Breast epithelium (tissue), 4 donors: Measurements from ENCODE around the gene ERV3-1. TPM values are rescaled to one million over a fixed set of nuclear protein-coding genes. Genes with fewer than 3 reads are reported as not detected.
"Not testable (repeated sequence)": the region's sequence is repeated elsewhere in the genome, so short reads cannot be mapped to it uniquely, and the experiment has no call there.

ENCODE experiments used
- DNase-seq, 2 donors: peaks; one replicate each; pipeline ENCODE4 v3.0.0-alpha.2; 2019; ENCODE audit warnings: low spot score in 2 of 2
- H3K27ac ChIP-seq, 2 donors: fragments of 200-600 bp; sonication (generic) in 1 of 2; one replicate each; pipeline ENCODE4 v1.5.1; 2016 to 2019; ENCODE audit warnings: mild to moderate bottlenecking in 1 of 2
- H3K27me3 ChIP-seq, 2 donors: fragments of 200-600 bp; sonication (generic) in 1 of 2; one replicate each; pipeline versions ENCODE4 v1.5.1 to v1.6.0; 2017 to 2019; ENCODE audit warnings: control low read depth in 1 of 2, mild to moderate bottlenecking in 1 of 2
- H3K36me3 ChIP-seq: fragments of 200-600 bp; one replicate; pipeline ENCODE4 v1.5.1; 2019
- H3K4me1 ChIP-seq, 2 donors: fragments of 200-600 bp; sonication (generic); one replicate each; pipeline ENCODE4 v1.5.1; 2016 to 2019; ENCODE audit warnings: control low read depth in 1 of 2
- H3K4me3 ChIP-seq, 3 donors: fragments of 200-600 bp; sonication (generic); 1 replicate in 2 of 3; 2 replicates in 1 of 3; pipeline ENCODE4 v1.5.1; 2016 to 2019; ENCODE audit warnings: mild to moderate bottlenecking in 3 of 3, moderate library complexity in 2 of 3
- H3K9me3 ChIP-seq, 2 donors: fragments of 200-600 bp; sonication (generic) in 1 of 2; one replicate each; pipeline ENCODE4 v1.5.1; 2016 to 2019; ENCODE audit warnings: control low read depth in 1 of 2
- CTCF ChIP-seq, 3 donors: fragments of 450-650 bp; IDR thresholded peaks; one replicate each; pipeline ENCODE4 v1.5.1; 2016 to 2017; ENCODE audit warnings: antibody characterized with exemption in 3 of 3, mild to moderate bottlenecking in 3 of 3, moderate library complexity in 3 of 3
- POLR2A ChIP-seq: fragments of 450-650 bp; IDR thresholded peaks from one replicate; pipeline ENCODE4 v1.6.1; 2016; ENCODE audit warnings: antibody characterized with exemption, mild to moderate bottlenecking, moderate library complexity
- POLR2AphosphoS5 ChIP-seq, 3 donors: sonication (generic); formaldehyde crosslinking; IDR thresholded peaks; one replicate each; pipeline ENCODE4 v1.6.1; 2017; ENCODE audit warnings: antibody characterized with exemption in 3 of 3
- intact Hi-C: fragments of 100-400 bp; cut with DNase I; formaldehyde crosslinking; loops from one replicate; pipeline ENCODE4 v1.15.1; 2023; ENCODE audit warnings: low total_unique reads
- total RNA-seq, 3 donors: library from RNA; depleted of rRNA; stranded (reverse); fragments of >200 nt; gene quantifications; one replicate each; pipeline ENCODE4 v1.1.0, GENCODE V29; 2016

The ERV3-1 gene
- total RNA-seq, 3 donors from 2014 or later = 52.4 to 92.8 (median 66.9) TPM

- Histone ChIP-seq H3K27me3 (no peaks in the 10 kb centered on the region), H3K9me3 (no peaks in the 10 kb centered on the region), H3K4me1 (peaks cover 0 to 6% of the 10 kb centered on the region in 2 donors), H3K27ac (peak overlapping the region; percentile 86 to 90), H3K4me3 (peak overlapping the region; percentile 76 to 89 (median 81)), H3K36me3 (no peaks in the 10 kb centered on the region)
- TF ChIP-seq POLR2AphosphoS5 (IDR thresholded peaks at IDR 0.05) (no peak), CTCF (IDR thresholded peaks at IDR 0.05) (no peak), POLR2A (no peak)
- intact Hi-C loops = loop anchor here (5.0 kb wide), 1 partner anchor 36 kb away; no protein-coding TSS in a partner anchor
- DNase-seq = peak; percentile 91 to 92
These were observed 31.5 kb upstream of the ERV3-1 start for GRCh38 chr7:65037740-65038688.

DNA sequence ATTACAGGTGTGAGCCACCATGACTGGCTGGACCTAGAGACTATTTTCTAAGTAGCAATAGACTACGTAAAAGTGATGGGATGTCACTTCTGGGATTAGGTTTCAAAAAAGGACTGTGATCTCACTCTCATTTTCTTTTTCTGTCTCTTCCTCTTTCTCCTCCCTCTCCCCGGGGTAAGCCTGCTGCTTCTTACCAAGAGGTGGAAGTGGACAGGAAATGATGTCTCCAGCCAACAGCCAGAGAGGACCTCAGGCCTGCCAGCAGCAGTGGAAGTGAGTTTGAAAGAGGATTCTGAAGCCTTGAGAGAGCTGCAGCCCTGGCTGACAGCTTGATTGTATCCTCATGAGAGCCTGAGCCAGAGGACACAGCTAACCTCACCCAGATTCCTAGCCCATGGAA lies 30.0 kb upstream of the ERV3-1 start:
- DNase-seq, H3K36me3 ChIP-seq, H3K4me3 ChIP-seq, H3K27me3 ChIP-seq, H3K4me1 ChIP-seq, H3K9me3 ChIP-seq: not testable (repeated sequence)
- H3K27ac ChIP-seq = peak overlapping the region in 1 of 2 donors; percentile 58
- intact Hi-C loops = loop anchor here (5.0 kb wide), 1 partner anchor 34 kb away; no protein-coding TSS in a partner anchor

DNA sequence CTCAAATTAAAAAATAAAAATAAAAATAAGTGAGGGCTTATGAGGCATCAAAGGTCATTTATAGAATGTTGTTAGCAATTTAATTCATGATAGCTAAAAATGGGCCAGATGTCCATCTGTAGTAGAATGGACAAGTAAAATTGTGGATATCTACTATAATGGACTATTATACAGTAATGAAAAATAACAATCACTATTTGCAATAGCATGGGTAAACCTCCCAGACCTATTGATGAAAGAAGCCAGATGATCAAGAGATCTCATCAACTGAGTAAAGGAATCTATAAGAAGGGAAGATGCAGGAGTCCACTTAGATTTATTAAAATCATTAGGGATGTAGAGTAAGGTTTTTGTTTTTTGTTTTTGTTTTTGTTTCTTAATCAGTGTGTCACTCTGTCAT lies 29.0 kb upstream of the ERV3-1 start:
- intact Hi-C loops = loop anchor here (5.0 kb wide), 1 partner anchor 33 kb away; no protein-coding TSS in a partner anchor
- DNase-seq = not testable (repeated sequence)

GRCh38 chr7:65034120-65034782 lies 27.8 kb upstream of the ERV3-1 start:
- intact Hi-C loops, H3K27ac ChIP-seq, H3K27me3 ChIP-seq, H3K9me3 ChIP-seq, H3K36me3 ChIP-seq, H3K4me1 ChIP-seq, DNase-seq, H3K4me3 ChIP-seq: not testable (repeated sequence)

More for the DNA sequence above, 29.0 kb upstream of the ERV3-1 start:
- not testable (repeated sequence) for H3K27me3 ChIP-seq, H3K36me3 ChIP-seq, H3K27ac ChIP-seq, H3K9me3 ChIP-seq, H3K4me1 ChIP-seq, H3K4me3 ChIP-seq

GRCh38 chr7:65033391-65033790 lies 26.9 kb upstream of the ERV3-1 start:
- DNase-seq, intact Hi-C loops, H3K36me3 ChIP-seq, H3K27ac ChIP-seq, H3K27me3 ChIP-seq, H3K9me3 ChIP-seq, H3K4me3 ChIP-seq, H3K4me1 ChIP-seq: not testable (repeated sequence)

- H3K27me3 ChIP-seq, H3K4me1 ChIP-seq, intact Hi-C loops, H3K27ac ChIP-seq, H3K4me3 ChIP-seq, H3K36me3 ChIP-seq, DNase-seq, H3K9me3 ChIP-seq: not testable (repeated sequence)
These were observed 18.5 kb upstream of the ERV3-1 start for GRCh38 chr7:65025023-65025422.

GRCh38 chr7:65020978-65021377 lies 14.5 kb upstream of the ERV3-1 start:
- H3K27me3 ChIP-seq, H3K36me3 ChIP-seq, H3K4me1 ChIP-seq, H3K4me3 ChIP-seq, DNase-seq, intact Hi-C loops, H3K9me3 ChIP-seq: not testable (repeated sequence)
- peak overlapping the region in 1 of 2 donors; percentile 19 for H3K27ac ChIP-seq

GRCh38 chr7:65009881-65010280 lies 3.4 kb upstream of the ERV3-1 start:
- H3K9me3 ChIP-seq, H3K27me3 ChIP-seq, DNase-seq, H3K36me3 ChIP-seq, H3K4me1 ChIP-seq, H3K27ac ChIP-seq, intact Hi-C loops, H3K4me3 ChIP-seq: not testable (repeated sequence)

DNA sequence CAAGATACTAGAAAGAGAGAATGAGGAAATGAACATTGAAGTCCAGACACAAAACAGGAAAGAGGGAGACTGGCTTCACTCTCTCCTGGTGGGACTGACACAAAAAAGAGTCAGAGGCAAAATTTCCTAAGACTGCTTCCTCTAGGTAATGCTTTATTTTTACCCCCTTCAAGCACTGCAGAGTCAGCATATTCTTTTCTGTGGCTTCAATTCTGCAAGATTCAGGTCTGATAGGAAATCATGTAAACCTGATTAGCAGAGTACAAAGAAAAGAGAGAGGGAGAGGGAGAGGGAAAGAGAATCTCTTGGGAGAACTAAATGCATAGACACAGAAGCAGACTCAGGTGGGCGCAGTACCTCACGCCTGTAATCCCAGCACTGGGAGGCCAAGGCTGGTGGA lies 2.9 kb upstream of the ERV3-1 start:
- H3K4me3 ChIP-seq, DNase-seq, H3K36me3 ChIP-seq, H3K27ac ChIP-seq, H3K4me1 ChIP-seq, H3K9me3 ChIP-seq, H3K27me3 ChIP-seq, intact Hi-C loops: not testable (repeated sequence)

DNA sequence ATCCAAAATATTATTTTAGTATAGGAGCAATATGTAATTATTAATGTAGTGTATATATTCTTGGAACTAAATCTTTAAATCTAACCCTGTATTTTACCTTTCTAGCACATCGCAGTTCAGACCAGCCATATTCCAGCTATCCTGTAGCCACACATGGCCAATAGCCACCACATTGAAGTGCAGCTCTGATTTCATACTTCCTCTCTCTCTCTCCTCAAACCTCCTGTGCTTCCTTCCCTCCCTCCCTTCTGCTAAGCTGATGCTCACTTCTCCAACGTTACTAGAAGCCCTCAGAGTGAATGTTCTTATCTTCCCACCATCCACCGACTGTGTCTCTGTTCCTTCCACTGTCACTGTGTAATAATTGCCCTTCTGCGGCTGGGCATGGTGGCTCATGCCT lies 549 bp upstream of the ERV3-1 start:
- H3K9me3 ChIP-seq, H3K36me3 ChIP-seq, DNase-seq, intact Hi-C loops, H3K27me3 ChIP-seq, H3K4me1 ChIP-seq: not testable (repeated sequence)
- Histone ChIP-seq H3K4me3 (peak overlapping the region; percentile 64 to 88 (median 78)), H3K27ac (peak overlapping the region; percentile 87 to 94)
